HCT116 (cell line): ENCODE results near the gene FGFR4.

Experiments
- CEBPB ChIP-seq: IDR thresholded peaks from 2 replicates; pipeline ENCODE4 v1.6.1; 2012; ENCODE audit warnings: low read depth
- EGR1 ChIP-seq: IDR thresholded peaks from 2 replicates; pipeline ENCODE4 v1.6.1; 2012; ENCODE audit warnings: low read depth
- EZH2 ChIP-seq: fragments of 200-600 bp; sonication (generic); IDR thresholded peaks from 2 replicates; pipeline ENCODE4 v1.6.1; 2017; ENCODE audit warnings: antibody characterized with exemption, mixed run types
- EZH2phosphoT487 ChIP-seq: fragments of 200-600 bp; IDR thresholded peaks from 2 replicates; pipeline ENCODE4 v1.6.1; 2018; ENCODE audit warnings: antibody characterized with exemption, borderline replicate concordance
- POLR2A ChIP-seq: IDR thresholded peaks from 2 replicates; pipeline ENCODE4 v1.7.0; 2011; ENCODE audit warnings: borderline replicate concordance; ENCODE audit not compliant: insufficient read depth, insufficient read length; ENCODE audit errors: extremely low read depth
- POLR2AphosphoS5 ChIP-seq: IDR thresholded peaks from 2 replicates; pipeline ENCODE4 v1.6.1; 2011; ENCODE audit warnings: mild to moderate bottlenecking, low read depth, low read length, moderate library complexity
- RAD21 ChIP-seq: IDR thresholded peaks from 2 replicates; pipeline ENCODE4 v1.6.1; 2012; ENCODE audit warnings: low read depth, mild to moderate bottlenecking
- SIN3A ChIP-seq: IDR thresholded peaks from 2 replicates; pipeline ENCODE4 v1.6.1; 2012; ENCODE audit warnings: low read depth
- SP1 ChIP-seq: IDR thresholded peaks from 2 replicates; pipeline ENCODE4 v1.6.1; 2012; ENCODE audit warnings: low read depth
- ZNF274 ChIP-seq: fragments of 200-500 bp; sonication (Bioruptor generic); IDR thresholded peaks from 2 replicates; pipeline ENCODE4 v1.6.1; 2014; ENCODE audit warnings: mild to moderate bottlenecking, low read depth, low read length, inconsistent platforms
- TF ChIP-seq, protein P1 (sequence below), 3 experiments: fragments of 200-600 bp in 1 of 3; sonication (generic) in 1 of 3; IDR thresholded peaks in 2 of 3; conservative IDR thresholded peaks in 1 of 3; 2 replicates each; pipeline ENCODE4 v1.5.1; 2012 to 2017; ENCODE audit warnings: low read depth in 2 of 3, low read length in 2 of 3, antibody characterized with exemption in 1 of 3, borderline replicate concordance in 1 of 3, control low read depth in 1 of 3, mild to moderate bottlenecking in 1 of 3, mixed read lengths in 1 of 3, mixed run types in 1 of 3, moderate library complexity in 1 of 3; ENCODE audit not compliant: insufficient read depth in 1 of 3
- TF ChIP-seq, protein P2 (sequence below): IDR thresholded peaks from 2 replicates; pipeline ENCODE4 v1.6.1; 2012; ENCODE audit warnings: low read depth

DNA sequence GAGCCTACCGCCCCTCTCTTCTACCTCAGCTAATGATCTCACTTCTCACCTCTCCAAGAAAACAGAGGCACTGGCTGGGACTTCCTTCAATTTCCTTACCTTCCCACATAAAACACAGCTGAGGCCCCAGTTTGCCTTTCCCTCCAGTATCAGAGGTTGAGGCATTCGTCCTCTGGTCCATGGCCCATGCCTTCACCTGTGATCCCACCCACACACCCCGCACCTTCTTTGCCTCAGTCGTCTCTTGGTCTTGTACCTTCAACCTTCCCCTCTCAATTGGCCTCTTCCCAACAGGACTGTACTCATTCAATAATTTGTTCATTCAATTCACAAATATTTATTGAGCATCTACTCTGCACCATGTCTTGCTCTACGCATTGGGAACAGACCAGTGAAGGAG lies 35.9 kb downstream of the FGFR4 start:
- TF ChIP-seq, protein P1, sequence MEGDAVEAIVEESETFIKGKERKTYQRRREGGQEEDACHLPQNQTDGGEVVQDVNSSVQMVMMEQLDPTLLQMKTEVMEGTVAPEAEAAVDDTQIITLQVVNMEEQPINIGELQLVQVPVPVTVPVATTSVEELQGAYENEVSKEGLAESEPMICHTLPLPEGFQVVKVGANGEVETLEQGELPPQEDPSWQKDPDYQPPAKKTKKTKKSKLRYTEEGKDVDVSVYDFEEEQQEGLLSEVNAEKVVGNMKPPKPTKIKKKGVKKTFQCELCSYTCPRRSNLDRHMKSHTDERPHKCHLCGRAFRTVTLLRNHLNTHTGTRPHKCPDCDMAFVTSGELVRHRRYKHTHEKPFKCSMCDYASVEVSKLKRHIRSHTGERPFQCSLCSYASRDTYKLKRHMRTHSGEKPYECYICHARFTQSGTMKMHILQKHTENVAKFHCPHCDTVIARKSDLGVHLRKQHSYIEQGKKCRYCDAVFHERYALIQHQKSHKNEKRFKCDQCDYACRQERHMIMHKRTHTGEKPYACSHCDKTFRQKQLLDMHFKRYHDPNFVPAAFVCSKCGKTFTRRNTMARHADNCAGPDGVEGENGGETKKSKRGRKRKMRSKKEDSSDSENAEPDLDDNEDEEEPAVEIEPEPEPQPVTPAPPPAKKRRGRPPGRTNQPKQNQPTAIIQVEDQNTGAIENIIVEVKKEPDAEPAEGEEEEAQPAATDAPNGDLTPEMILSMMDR (IDR thresholded peaks at IDR 0.05 in 2 of 3, conservative IDR thresholded peaks at IDR 0.05 in 1 of 3; ENCODE audit: borderline replicate concordance in 1 of 3, insufficient read depth in 1 of 3, low read depth in 2 of 3, low read length in 2 of 3): no peak
- TF ChIP-seq POLR2A (no peak), EGR1 (no peak), CEBPB (no peak), SP1 (no peak), RAD21 (no peak), EZH2 (no peak), ZNF274 (no peak), POLR2AphosphoS5 (no peak), SIN3A (no peak), EZH2phosphoT487 (no peak)
- TF ChIP-seq, protein P2, sequence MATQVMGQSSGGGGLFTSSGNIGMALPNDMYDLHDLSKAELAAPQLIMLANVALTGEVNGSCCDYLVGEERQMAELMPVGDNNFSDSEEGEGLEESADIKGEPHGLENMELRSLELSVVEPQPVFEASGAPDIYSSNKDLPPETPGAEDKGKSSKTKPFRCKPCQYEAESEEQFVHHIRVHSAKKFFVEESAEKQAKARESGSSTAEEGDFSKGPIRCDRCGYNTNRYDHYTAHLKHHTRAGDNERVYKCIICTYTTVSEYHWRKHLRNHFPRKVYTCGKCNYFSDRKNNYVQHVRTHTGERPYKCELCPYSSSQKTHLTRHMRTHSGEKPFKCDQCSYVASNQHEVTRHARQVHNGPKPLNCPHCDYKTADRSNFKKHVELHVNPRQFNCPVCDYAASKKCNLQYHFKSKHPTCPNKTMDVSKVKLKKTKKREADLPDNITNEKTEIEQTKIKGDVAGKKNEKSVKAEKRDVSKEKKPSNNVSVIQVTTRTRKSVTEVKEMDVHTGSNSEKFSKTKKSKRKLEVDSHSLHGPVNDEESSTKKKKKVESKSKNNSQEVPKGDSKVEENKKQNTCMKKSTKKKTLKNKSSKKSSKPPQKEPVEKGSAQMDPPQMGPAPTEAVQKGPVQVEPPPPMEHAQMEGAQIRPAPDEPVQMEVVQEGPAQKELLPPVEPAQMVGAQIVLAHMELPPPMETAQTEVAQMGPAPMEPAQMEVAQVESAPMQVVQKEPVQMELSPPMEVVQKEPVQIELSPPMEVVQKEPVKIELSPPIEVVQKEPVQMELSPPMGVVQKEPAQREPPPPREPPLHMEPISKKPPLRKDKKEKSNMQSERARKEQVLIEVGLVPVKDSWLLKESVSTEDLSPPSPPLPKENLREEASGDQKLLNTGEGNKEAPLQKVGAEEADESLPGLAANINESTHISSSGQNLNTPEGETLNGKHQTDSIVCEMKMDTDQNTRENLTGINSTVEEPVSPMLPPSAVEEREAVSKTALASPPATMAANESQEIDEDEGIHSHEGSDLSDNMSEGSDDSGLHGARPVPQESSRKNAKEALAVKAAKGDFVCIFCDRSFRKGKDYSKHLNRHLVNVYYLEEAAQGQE: no peak
